ENCODE measurements around the gene MPRIP.

- TF ChIP-seq CTCF (IDR thresholded peaks at IDR 0.05) (no peak), EZH2 (IDR thresholded peaks at IDR 0.05; ENCODE audit: borderline replicate concordance, insufficient read depth, low read depth, low read length, poor library complexity, severe bottlenecking) (no peak)
Observed at GRCh38 chr17:17057057-17057551, 14.8 kb downstream of the MPRIP start.
